ENCODE results near the gene JAKMIP2.
A peak's percentile ranks its signal among the peaks of the same experiment; 100 is the strongest.

JAKMIP2 gene

GRCh38 chr5:147673266-147673665 is 109.3 kb downstream of the JAKMIP2 start:
- no peaks in the 10 kb centered on the region for H3K9me3 Mint-ChIP-seq
- H3K4me3 Mint-ChIP-seq: no peak overlapping the region
- no peak for ATAC-seq
- H3K27ac Mint-ChIP-seq: no peak overlapping the region
- no peaks in the 10 kb centered on the region for H3K36me3 Mint-ChIP-seq
- no peaks in the 10 kb centered on the region for H3K4me1 Mint-ChIP-seq
- no peaks in the 10 kb centered on the region for H3K27me3 Mint-ChIP-seq

DNA sequence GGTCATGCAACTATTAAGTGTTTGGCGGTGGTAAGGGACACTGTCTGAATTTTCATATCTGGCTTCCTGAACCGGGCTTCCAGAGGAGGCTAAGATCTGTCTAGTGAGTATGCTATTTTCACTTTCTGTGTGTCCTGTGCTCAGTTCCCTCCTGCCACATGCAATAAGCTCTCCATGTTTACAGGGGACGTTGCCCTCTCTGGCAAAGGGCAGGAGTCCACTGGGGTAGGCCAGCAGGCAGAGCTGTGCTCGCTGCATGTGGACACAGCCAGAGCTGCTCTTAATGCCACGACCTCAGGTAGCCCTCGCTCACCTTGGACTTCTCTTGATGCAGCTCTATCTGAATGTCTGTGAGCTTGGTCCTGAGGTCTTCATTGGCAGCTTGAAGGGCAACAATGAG is 111.2 kb downstream of the JAKMIP2 start:
- no peaks in the 10 kb centered on the region for H3K36me3 Mint-ChIP-seq
- no peak overlapping the region for H3K4me3 Mint-ChIP-seq
- H3K27ac Mint-ChIP-seq: no peak overlapping the region
- H3K4me1 Mint-ChIP-seq: no peaks in the 10 kb centered on the region
- ATAC-seq: peak; percentile 28
- no peaks in the 10 kb centered on the region for H3K9me3 Mint-ChIP-seq
- no peaks in the 10 kb centered on the region for H3K27me3 Mint-ChIP-seq

GRCh38 chr5:147670815-147671214 is 111.7 kb downstream of the JAKMIP2 start:
- H3K4me1 Mint-ChIP-seq: no peaks in the 10 kb centered on the region
- no peaks in the 10 kb centered on the region for H3K27me3 Mint-ChIP-seq
- no peaks in the 10 kb centered on the region for H3K36me3 Mint-ChIP-seq
- H3K4me3 Mint-ChIP-seq: no peak overlapping the region
- ATAC-seq: no peak
- no peaks in the 10 kb centered on the region for H3K9me3 Mint-ChIP-seq
- no peak overlapping the region for H3K27ac Mint-ChIP-seq

GRCh38 chr5:147669169-147669869 is 113.2 kb downstream of the JAKMIP2 start:
- Mint-ChIP-seq H3K27me3 (no peaks in the 10 kb centered on the region), H3K4me1 (no peaks in the 10 kb centered on the region), H3K36me3 (no peaks in the 10 kb centered on the region), H3K27ac (no peak overlapping the region), H3K9me3 (no peaks in the 10 kb centered on the region), H3K4me3 (no peak overlapping the region)
- ATAC-seq: no peak

- H3K27ac Mint-ChIP-seq: no peak overlapping the region
- H3K27me3 Mint-ChIP-seq: no peaks in the 10 kb centered on the region
- H3K36me3 Mint-ChIP-seq: no peaks in the 10 kb centered on the region
- no peak for ATAC-seq
- no peaks in the 10 kb centered on the region for H3K4me1 Mint-ChIP-seq
- no peak overlapping the region for H3K4me3 Mint-ChIP-seq
- H3K9me3 Mint-ChIP-seq: no peaks in the 10 kb centered on the region
Measured at GRCh38 chr5:147668385-147668784, 114.1 kb downstream of the JAKMIP2 start.

DNA sequence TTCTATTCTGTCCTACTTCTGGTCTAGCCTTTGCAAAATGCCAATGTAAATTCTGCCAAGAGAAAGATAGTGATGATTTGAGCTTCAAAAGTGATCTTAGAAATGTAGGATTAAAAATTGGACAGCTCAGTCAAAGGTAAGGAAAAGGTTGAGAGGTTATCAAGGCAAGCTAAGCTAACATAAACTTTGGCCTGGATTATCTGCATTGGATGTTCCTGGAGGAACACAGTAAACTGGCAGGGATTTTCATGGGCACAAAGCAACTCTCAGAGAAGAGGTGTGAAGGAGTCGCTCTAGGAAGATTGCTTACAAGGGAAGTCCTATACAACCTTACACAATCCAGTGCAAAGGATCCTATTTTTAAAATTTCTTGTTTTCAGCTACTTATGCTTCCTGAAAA is 115.2 kb downstream of the JAKMIP2 start:
- Mint-ChIP-seq H3K27ac (no peak overlapping the region), H3K9me3 (peaks cover 5% of the 10 kb centered on the region), H3K4me1 (no peaks in the 10 kb centered on the region), H3K4me3 (no peak overlapping the region), H3K27me3 (no peaks in the 10 kb centered on the region), H3K36me3 (no peaks in the 10 kb centered on the region)
- ATAC-seq: no peak

GRCh38 chr5:147666419-147666818 is 116.1 kb downstream of the JAKMIP2 start:
- Mint-ChIP-seq H3K4me3 (no peak overlapping the region), H3K4me1 (no peaks in the 10 kb centered on the region), H3K27me3 (no peaks in the 10 kb centered on the region), H3K9me3 (peaks cover 6% of the 10 kb centered on the region), H3K27ac (no peak overlapping the region), H3K36me3 (no peaks in the 10 kb centered on the region)
- ATAC-seq: no peak

- no peaks in the 10 kb centered on the region for H3K36me3 Mint-ChIP-seq
- no peaks in the 10 kb centered on the region for H3K27me3 Mint-ChIP-seq
- no peak for ATAC-seq
- H3K4me1 Mint-ChIP-seq: no peaks in the 10 kb centered on the region
- H3K4me3 Mint-ChIP-seq: no peak overlapping the region
- H3K9me3 Mint-ChIP-seq: peaks cover 6% of the 10 kb centered on the region
- no peak overlapping the region for H3K27ac Mint-ChIP-seq
Measured at GRCh38 chr5:147661541-147661940, 121.0 kb downstream of the JAKMIP2 start.

DNA sequence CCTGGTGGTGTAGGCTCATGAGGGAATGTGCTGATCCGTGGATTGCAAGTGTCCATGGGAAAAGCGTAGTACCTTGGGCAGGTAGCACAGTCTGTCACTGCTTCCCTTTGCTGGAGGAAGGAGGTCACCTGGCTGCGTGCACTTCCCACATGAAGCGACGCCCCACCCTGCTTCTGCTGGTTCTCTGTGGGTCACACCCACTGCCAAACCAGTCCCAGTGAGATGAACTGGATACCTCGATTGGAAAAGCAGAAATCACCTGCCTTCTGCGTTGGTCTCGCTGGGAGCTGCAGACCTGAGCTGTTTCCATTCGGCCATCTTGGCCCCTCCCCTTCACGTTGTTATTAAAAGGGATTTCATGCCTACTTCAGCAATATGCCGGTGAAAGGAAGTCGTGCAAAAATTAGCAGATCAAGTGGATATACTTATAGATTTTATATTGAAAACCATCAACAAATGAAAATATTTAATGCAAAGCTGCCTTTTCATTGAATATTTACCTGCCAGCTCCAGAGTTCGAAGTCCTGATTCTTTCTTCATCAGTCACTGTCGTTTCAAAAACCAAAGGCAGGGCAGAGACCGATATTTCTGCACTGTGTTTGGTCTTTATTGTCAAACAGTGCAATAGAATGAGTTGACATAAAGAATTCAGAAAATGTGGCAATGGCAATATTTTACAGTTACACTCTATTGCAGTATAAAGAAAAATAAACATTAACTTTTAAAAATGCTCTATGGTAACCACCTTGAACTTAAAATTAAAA is 123.2 kb downstream of the JAKMIP2 start:
- Mint-ChIP-seq H3K36me3 (no peaks in the 10 kb centered on the region), H3K4me3 (no peak overlapping the region), H3K9me3 (peaks cover 9% of the 10 kb centered on the region), H3K4me1 (no peaks in the 10 kb centered on the region), H3K27me3 (no peaks in the 10 kb centered on the region), H3K27ac (no peak overlapping the region)
- ATAC-seq: no peak

GRCh38 chr5:147658293-147658932 is 124.1 kb downstream of the JAKMIP2 start:
- no peak overlapping the region for H3K27ac Mint-ChIP-seq
- no peak for ATAC-seq
- no peaks in the 10 kb centered on the region for H3K36me3 Mint-ChIP-seq
- H3K9me3 Mint-ChIP-seq: peaks cover 9% of the 10 kb centered on the region
- H3K27me3 Mint-ChIP-seq: no peaks in the 10 kb centered on the region
- no peak overlapping the region for H3K4me3 Mint-ChIP-seq
- H3K4me1 Mint-ChIP-seq: no peaks in the 10 kb centered on the region

GRCh38 chr5:147648597-147648996 is 133.9 kb downstream of the JAKMIP2 start:
- no peaks in the 10 kb centered on the region for H3K9me3 Mint-ChIP-seq
- no peaks in the 10 kb centered on the region for H3K4me1 Mint-ChIP-seq
- ATAC-seq: peak; percentile 47
- no peaks in the 10 kb centered on the region for H3K36me3 Mint-ChIP-seq
- no peak overlapping the region for H3K4me3 Mint-ChIP-seq
- no peaks in the 10 kb centered on the region for H3K27me3 Mint-ChIP-seq
- H3K27ac Mint-ChIP-seq: no peak overlapping the region

DNA sequence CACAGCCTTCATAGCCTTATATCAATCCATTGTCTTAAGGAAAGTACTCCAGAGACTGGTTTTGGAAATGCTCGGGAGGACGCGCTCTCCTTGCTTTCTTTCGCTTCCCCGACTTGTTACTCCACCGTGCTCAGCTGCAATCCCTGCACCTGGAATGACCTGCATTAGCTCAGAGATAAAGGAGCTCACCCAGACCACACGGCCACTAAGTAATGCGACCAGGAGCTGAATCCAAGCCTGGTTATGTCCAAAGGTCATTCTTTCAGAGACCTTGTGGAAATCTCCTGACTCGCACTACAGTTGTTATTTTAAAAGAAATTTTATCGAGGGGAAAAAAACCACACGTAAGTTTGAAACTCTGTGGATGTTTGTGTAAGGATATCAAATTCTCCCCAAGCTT is 137.3 kb downstream of the JAKMIP2 start:
- no peaks in the 10 kb centered on the region for H3K9me3 Mint-ChIP-seq
- H3K4me1 Mint-ChIP-seq: no peaks in the 10 kb centered on the region
- ATAC-seq: no peak
- no peaks in the 10 kb centered on the region for H3K36me3 Mint-ChIP-seq
- H3K27me3 Mint-ChIP-seq: no peaks in the 10 kb centered on the region
- no peak overlapping the region for H3K27ac Mint-ChIP-seq
- no peak overlapping the region for H3K4me3 Mint-ChIP-seq

GRCh38 chr5:147644460-147644859 is 138.1 kb downstream of the JAKMIP2 start:
- Mint-ChIP-seq H3K27me3 (no peaks in the 10 kb centered on the region), H3K27ac (no peak overlapping the region), H3K4me1 (no peaks in the 10 kb centered on the region), H3K4me3 (no peak overlapping the region), H3K36me3 (no peaks in the 10 kb centered on the region), H3K9me3 (no peaks in the 10 kb centered on the region)
- ATAC-seq: no peak

- no peak for ATAC-seq
- no peak overlapping the region for H3K4me3 Mint-ChIP-seq
- H3K9me3 Mint-ChIP-seq: no peaks in the 10 kb centered on the region
Measured at GRCh38 chr5:147643142-147643541, 139.4 kb downstream of the JAKMIP2 start.

GRCh38 chr5:147642666-147643065 is 139.9 kb downstream of the JAKMIP2 start:
- no peak for ATAC-seq
- no peaks in the 10 kb centered on the region for H3K27me3 Mint-ChIP-seq
- no peaks in the 10 kb centered on the region for H3K4me1 Mint-ChIP-seq
- H3K36me3 Mint-ChIP-seq: no peaks in the 10 kb centered on the region
- H3K4me3 Mint-ChIP-seq: no peak overlapping the region
- no peaks in the 10 kb centered on the region for H3K9me3 Mint-ChIP-seq
- H3K27ac Mint-ChIP-seq: no peak overlapping the region

More at GRCh38 chr5:147643142-147643541, 139.4 kb downstream of the JAKMIP2 start:
- Mint-ChIP-seq H3K27me3 (no peaks in the 10 kb centered on the region), H3K27ac (no peak overlapping the region), H3K36me3 (no peaks in the 10 kb centered on the region), H3K4me1 (no peaks in the 10 kb centered on the region)

GRCh38 chr5:147639321-147639720 is 143.2 kb downstream of the JAKMIP2 start:
- Mint-ChIP-seq H3K4me3 (no peak overlapping the region), H3K9me3 (no peaks in the 10 kb centered on the region), H3K4me1 (no peaks in the 10 kb centered on the region), H3K36me3 (no peaks in the 10 kb centered on the region), H3K27me3 (no peaks in the 10 kb centered on the region), H3K27ac (no peak overlapping the region)
- no peak for ATAC-seq
